ENCODE measurements around the gene PHACTR1. TPM values are rescaled to one million over a fixed set of nuclear protein-coding genes. Genes with fewer than 3 reads are reported as not detected.

The PHACTR1 gene
- total RNA-seq, 4 donors from 2014 or later: 1.2 to 3.2 (median 1.6) TPM; not detected in 1

DNA sequence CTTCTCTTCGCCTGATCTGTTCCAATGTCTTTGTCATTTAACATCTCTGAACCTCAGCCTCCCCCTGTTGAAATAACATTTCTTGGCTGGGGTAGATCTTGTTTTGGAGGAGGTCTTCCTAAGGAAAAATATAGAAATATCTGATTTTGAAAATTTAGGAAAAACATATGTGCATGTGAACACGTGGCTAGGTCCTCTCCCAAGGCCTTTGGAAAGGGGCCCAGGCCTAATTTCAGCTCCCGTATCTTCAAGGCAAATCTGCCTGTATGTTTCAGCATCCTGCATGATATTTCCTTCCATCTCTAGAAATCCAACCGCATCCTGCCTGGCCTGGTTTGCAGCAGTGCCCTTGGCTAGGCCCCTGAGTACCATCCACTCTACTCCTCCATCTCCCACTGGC is 261.2 kb downstream of the PHACTR1 start:
- Histone ChIP-seq H3K9me3 (no peaks in the 10 kb centered on the region), H3K4me1 (no peaks in the 10 kb centered on the region), H3K27me3 (no peaks in the 10 kb centered on the region), H3K27ac (no peak overlapping the region), H3K36me3 (no peaks in the 10 kb centered on the region), H3K4me3 (no peak overlapping the region)
- 64 to 81% methylated on average over 2 to 4 of the region's 4 CpGs for WGBS, 2 donors (ENCODE audit: low coverage in 1 of 2)
- TF ChIP-seq EP300 (IDR thresholded peaks at IDR 0.05; ENCODE audit: low read depth): no peak
- intact Hi-C loops (cut with DNase I; ENCODE audit: low total_unique reads): no loop called here
- DNase-seq: no peak
- in situ Hi-C loops (cut with MboI; ENCODE audit: low pct_ligation_motif_present in 1 of 4, low pct_unique_long_range_greater_than_20kb in 1 of 4, low sequenced_read_pairs in 3 of 4): no loop called here

DNA sequence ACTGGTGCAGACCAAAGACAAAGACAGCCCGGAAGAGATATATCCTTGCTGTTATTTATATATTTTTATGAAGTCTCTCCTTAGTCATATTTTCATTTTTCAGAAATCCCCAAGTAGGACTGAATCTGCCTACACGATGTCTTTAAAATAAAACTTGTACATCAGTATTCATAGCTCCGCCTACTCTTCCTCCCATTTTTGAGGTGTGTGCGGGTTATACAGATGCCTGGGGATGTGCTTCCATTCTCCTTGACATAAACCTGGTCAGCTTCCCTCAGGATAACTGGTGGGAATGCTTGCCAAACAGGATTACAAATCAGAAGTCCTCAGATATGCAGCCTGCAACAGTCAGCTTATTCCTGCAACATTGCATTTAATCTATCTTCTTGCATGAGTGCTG is 264.2 kb downstream of the PHACTR1 start:
- Histone ChIP-seq H3K27me3 (no peaks in the 10 kb centered on the region), H3K4me3 (no peak overlapping the region), H3K36me3 (no peaks in the 10 kb centered on the region), H3K9me3 (no peaks in the 10 kb centered on the region), H3K4me1 (no peaks in the 10 kb centered on the region), H3K27ac (no peak overlapping the region)
- DNase-seq: no peak
- intact Hi-C loops (cut with DNase I; ENCODE audit: low total_unique reads): no loop called here
- in situ Hi-C loops (cut with MboI; ENCODE audit: low pct_ligation_motif_present in 1 of 4, low pct_unique_long_range_greater_than_20kb in 1 of 4, low sequenced_read_pairs in 3 of 4): no loop called here
- 83 to 85% methylated on average over 3 to 4 of the region's 4 CpGs for WGBS, 2 donors (ENCODE audit: low coverage in 1 of 2)
- TF ChIP-seq EP300 (IDR thresholded peaks at IDR 0.05; ENCODE audit: low read depth): no peak
- TF ChIP-seq POLR2AphosphoS5 (IDR thresholded peaks at IDR 0.05): no peak
- TF ChIP-seq POLR2A (IDR thresholded peaks at IDR 0.05): no peak
- TF ChIP-seq, protein P1, sequence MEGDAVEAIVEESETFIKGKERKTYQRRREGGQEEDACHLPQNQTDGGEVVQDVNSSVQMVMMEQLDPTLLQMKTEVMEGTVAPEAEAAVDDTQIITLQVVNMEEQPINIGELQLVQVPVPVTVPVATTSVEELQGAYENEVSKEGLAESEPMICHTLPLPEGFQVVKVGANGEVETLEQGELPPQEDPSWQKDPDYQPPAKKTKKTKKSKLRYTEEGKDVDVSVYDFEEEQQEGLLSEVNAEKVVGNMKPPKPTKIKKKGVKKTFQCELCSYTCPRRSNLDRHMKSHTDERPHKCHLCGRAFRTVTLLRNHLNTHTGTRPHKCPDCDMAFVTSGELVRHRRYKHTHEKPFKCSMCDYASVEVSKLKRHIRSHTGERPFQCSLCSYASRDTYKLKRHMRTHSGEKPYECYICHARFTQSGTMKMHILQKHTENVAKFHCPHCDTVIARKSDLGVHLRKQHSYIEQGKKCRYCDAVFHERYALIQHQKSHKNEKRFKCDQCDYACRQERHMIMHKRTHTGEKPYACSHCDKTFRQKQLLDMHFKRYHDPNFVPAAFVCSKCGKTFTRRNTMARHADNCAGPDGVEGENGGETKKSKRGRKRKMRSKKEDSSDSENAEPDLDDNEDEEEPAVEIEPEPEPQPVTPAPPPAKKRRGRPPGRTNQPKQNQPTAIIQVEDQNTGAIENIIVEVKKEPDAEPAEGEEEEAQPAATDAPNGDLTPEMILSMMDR (IDR thresholded peaks at IDR 0.05): no peak

DNA sequence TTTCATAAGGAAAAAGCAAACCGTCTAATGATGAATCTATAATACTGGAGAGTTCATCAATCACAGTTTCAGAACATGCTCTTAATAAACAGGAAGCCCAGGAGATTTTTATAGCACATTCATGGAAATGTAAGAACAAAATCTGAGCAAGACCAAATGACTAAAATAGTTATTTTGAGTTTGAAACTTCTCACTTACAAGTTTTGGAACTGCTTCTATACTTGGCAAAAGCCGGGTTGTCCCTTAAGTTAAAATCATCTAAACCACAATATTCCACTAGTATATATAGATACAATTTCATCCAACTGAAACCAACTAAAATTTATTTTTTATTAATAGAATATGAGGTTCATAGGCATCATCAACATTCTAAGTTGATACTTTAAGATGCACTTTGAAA is 268.2 kb downstream of the PHACTR1 start:
- in situ Hi-C loops (cut with MboI; ENCODE audit: low pct_ligation_motif_present in 1 of 4, low pct_unique_long_range_greater_than_20kb in 1 of 4, low sequenced_read_pairs in 3 of 4): no loop called here
- WGBS, 2 donors (ENCODE audit: low coverage in 1 of 2): 80 to 89% methylated on average over 2 of the region's 2 CpGs
- TF ChIP-seq EP300 (IDR thresholded peaks at IDR 0.05; ENCODE audit: low read depth): no peak
- no peak for TF ChIP-seq POLR2AphosphoS5 (IDR thresholded peaks at IDR 0.05)
- TF ChIP-seq, protein P1 (IDR thresholded peaks at IDR 0.05): no peak
- TF ChIP-seq POLR2A (IDR thresholded peaks at IDR 0.05): no peak
- Histone ChIP-seq H3K9me3 (no peaks in the 10 kb centered on the region), H3K4me3 (no peak overlapping the region), H3K27me3 (no peaks in the 10 kb centered on the region), H3K4me1 (no peaks in the 10 kb centered on the region), H3K27ac (no peak overlapping the region), H3K36me3 (no peaks in the 10 kb centered on the region)
- no peak for DNase-seq
- intact Hi-C loops (cut with DNase I; ENCODE audit: low total_unique reads): no loop called here

DNA sequence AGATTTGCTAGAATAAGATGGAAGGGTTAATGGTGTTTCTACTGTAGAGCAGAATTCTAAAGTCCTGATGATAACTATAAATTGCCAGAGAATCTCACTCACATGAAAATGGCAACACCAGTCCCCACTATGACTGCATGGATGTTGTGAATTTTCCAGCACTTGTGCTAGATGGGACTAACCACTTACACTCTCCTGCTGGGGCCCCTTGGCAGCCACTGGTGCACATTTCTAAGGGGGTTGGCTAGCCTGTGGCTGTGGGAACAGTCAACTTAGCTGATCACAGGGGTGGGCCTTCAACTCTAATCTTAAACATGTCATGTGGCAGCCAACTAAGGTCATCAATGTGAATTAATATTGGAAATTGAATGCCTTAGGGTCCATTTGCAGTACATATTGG is 271.2 kb downstream of the PHACTR1 start:
- no peaks in the 10 kb centered on the region for H3K9me3 ChIP-seq
- intact Hi-C loops (cut with DNase I; ENCODE audit: low total_unique reads) (no loop called here), in situ Hi-C loops (cut with MboI; ENCODE audit: low pct_ligation_motif_present in 1 of 4, low pct_unique_long_range_greater_than_20kb in 1 of 4, low sequenced_read_pairs in 3 of 4) (no loop called here)
- no peak overlapping the region for H3K4me3 ChIP-seq
- no peak for DNase-seq
- no peaks in the 10 kb centered on the region for H3K4me1 ChIP-seq
- H3K27ac ChIP-seq: no peak overlapping the region
- no peaks in the 10 kb centered on the region for H3K36me3 ChIP-seq
- TF ChIP-seq, protein P1 (IDR thresholded peaks at IDR 0.05): no peak
- H3K27me3 ChIP-seq: no peaks in the 10 kb centered on the region

DNA sequence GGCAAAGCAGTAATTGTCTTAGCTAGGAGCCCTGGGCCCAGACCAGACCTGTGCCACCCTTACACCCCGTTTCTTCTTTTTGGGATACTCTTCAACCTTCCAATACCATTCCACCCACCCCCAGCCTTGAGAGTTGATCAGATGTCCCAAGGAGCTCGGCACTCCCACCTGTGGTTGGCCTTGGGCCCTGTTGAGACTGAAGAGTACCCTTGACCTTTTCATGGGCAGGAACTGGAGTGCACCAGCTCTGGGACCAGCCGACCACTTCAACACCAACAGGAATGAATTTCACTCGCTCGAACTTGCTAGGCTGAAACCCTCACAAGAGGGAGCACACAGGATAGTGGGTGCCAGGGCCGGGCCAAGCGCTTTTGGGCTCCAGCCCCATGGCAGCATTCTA is 273.6 kb downstream of the PHACTR1 start:
- H3K27ac ChIP-seq: no peak overlapping the region
- DNase-seq: no peak
- no peaks in the 10 kb centered on the region for H3K36me3 ChIP-seq
- H3K9me3 ChIP-seq: peaks cover 0 to 4% of the 10 kb centered on the region in 2 donors
- 94% methylated on average over 7 of the region's 7 CpGs; no CpG with 5 or more reads in 1 of the 2 donors for WGBS, 2 donors (ENCODE audit: low coverage in 1 of 2)
- in situ Hi-C loops (cut with MboI; ENCODE audit: low pct_ligation_motif_present in 1 of 4, low pct_unique_long_range_greater_than_20kb in 1 of 4, low sequenced_read_pairs in 3 of 4) (no loop called here), intact Hi-C loops (cut with DNase I; ENCODE audit: low total_unique reads) (no loop called here)
- no peaks in the 10 kb centered on the region for H3K27me3 ChIP-seq
- no peak for TF ChIP-seq EP300 (IDR thresholded peaks at IDR 0.05; ENCODE audit: low read depth)
- TF ChIP-seq, protein P1 (IDR thresholded peaks at IDR 0.05): no peak
- TF ChIP-seq POLR2A (IDR thresholded peaks at IDR 0.05): no peak
- TF ChIP-seq POLR2AphosphoS5 (IDR thresholded peaks at IDR 0.05): no peak
- H3K4me3 ChIP-seq: no peak overlapping the region
- H3K4me1 ChIP-seq: no peaks in the 10 kb centered on the region
